Karpas-422 (cell line): ENCODE measurements around the gene AP4B1. TPM values are rescaled to one million over a fixed set of nuclear protein-coding genes. Genes with fewer than 3 reads are reported as not detected.

Experiments
- DNase-seq: peaks from one replicate; pipeline ENCODE4 v3.0.0-alpha.2; 2015
- H2AFZ ChIP-seq: fragments of 200-600 bp; sonication (generic); 2 replicates; pipeline ENCODE4 v1.6.1; 2014; ENCODE audit warnings: antibody characterized with exemption, low read length, mixed read lengths
- H3K27ac ChIP-seq: fragments of 200-600 bp; sonication (generic); 2 replicates; pipeline ENCODE4 v1.5.1; 2014; ENCODE audit warnings: mild to moderate bottlenecking, low read length, moderate library complexity
- H3K27me3 ChIP-seq: fragments of 200-600 bp; sonication (generic); 2 replicates; pipeline ENCODE4 v1.6.1; 2014; ENCODE audit warnings: low read length, mixed read lengths
- H3K36me3 ChIP-seq: fragments of 200-600 bp; sonication (generic); 2 replicates; pipeline ENCODE4 v1.6.1; 2014; ENCODE audit warnings: low read length, mixed read lengths; ENCODE audit not compliant: insufficient read depth
- H3K4me1 ChIP-seq: fragments of 200-600 bp; sonication (generic); 2 replicates; pipeline ENCODE4 v1.6.1; 2014; ENCODE audit warnings: mild to moderate bottlenecking, low read length, mixed read lengths
- H3K4me2 ChIP-seq: fragments of 200-600 bp; sonication (generic); 2 replicates; pipeline ENCODE4 v1.6.1; 2014; ENCODE audit warnings: low read length, low read depth, mild to moderate bottlenecking; ENCODE audit not compliant: poor library complexity, severe bottlenecking
- H3K4me3 ChIP-seq: fragments of 200-600 bp; sonication (generic); 2 replicates; pipeline ENCODE4 v1.5.1; 2014; ENCODE audit warnings: mild to moderate bottlenecking, antibody characterized with exemption, low read length, mixed read lengths
- H3K79me2 ChIP-seq: fragments of 200-600 bp; sonication (generic); 2 replicates; pipeline ENCODE4 v1.6.1; 2014; ENCODE audit warnings: mild to moderate bottlenecking, low read length, mixed read lengths
- H3K9ac ChIP-seq: fragments of 200-600 bp; sonication (generic); 2 replicates; pipeline ENCODE4 v1.6.0; 2014; ENCODE audit warnings: low read length
- H3K9me2 ChIP-seq: fragments of 200-600 bp; sonication (generic), shearing (Covaris generic); replicated peaks from 2 replicates; pipeline ENCODE4 v1.6.0; 2014; ENCODE audit warnings: mild to moderate bottlenecking, low read length, moderate library complexity; ENCODE audit not compliant: insufficient read depth
- H3K9me3 ChIP-seq: fragments of 300-700, 200-600 bp; sonication (generic); 2 replicates; pipeline ENCODE4 v1.6.1; 2014; ENCODE audit warnings: low read length, mixed read lengths
- H4K20me1 ChIP-seq: fragments of 200-600 bp; sonication (generic); 2 replicates; pipeline ENCODE4 v1.6.1; 2014; ENCODE audit warnings: mild to moderate bottlenecking, antibody characterized with exemption, low read length, low read depth; ENCODE audit not compliant: insufficient read depth
- total RNA-seq: library from RNA; depleted of rRNA; stranded (reverse); fragments of >200 nt; shearing (Covaris generic); gene quantifications from 2 replicates; pipeline ENCODE4 v1.2.3, GENCODE V29; 2014; ENCODE audit warnings: low replicate concordance

Gene AP4B1
- total RNA-seq, 1 experiment from 2014 or later: 35.3 TPM

DNA sequence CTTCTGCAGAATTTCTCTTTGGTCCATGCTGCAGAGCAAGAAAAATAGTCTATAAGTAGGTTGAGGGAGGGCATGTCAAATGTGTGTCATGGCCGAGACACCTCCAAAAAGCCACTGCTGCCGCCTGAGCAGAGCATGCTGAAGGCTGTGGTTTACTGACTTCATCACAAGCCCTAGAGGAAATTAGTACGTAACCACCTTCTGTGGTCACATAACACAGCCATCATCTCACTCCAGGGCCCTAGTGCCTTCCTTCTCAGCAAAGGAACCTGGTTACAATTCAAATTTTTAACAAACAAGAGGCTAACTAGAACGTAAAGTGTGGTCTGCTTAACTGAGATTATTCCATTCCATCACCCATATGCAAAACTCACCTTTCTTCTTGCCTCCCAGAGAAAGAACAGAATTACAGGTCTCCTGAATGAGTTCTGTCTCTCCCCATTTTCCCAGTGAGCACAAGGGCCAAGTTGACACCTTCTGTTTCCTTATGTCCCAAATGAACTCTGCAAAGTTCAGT lies 32.9 kb downstream of the AP4B1 start, which contains the start of gene PTPN22:
Gene PTPN22 (minus strand): TSS at position 116 of the 517 bp plus-strand sequence.
- no peaks in the 10 kb centered on the region for H3K27me3 ChIP-seq
- H2AFZ ChIP-seq: peak within 1 kb of the TSS; percentile 94
- peak within 1 kb of the TSS; percentile 27 for H3K27ac ChIP-seq
- peak within 1 kb of the TSS; percentile 51 for H3K4me3 ChIP-seq
- no peaks in the 10 kb centered on the region for H3K36me3 ChIP-seq
- peak within 1 kb of the TSS; percentile 58 for H3K9ac ChIP-seq
- H3K9me3 ChIP-seq: no peaks in the 10 kb centered on the region
- peaks cover 32% of the 10 kb centered on the region for H3K4me1 ChIP-seq
- H3K4me2 ChIP-seq: peak within 1 kb of the TSS; percentile 62
- H3K9me2 ChIP-seq: no peaks in the 10 kb centered on the region
- H4K20me1 ChIP-seq: no peaks in the 10 kb centered on the region
- H3K79me2 ChIP-seq: no peaks in the 10 kb centered on the region
- DNase-seq: peak; percentile 76

DNA sequence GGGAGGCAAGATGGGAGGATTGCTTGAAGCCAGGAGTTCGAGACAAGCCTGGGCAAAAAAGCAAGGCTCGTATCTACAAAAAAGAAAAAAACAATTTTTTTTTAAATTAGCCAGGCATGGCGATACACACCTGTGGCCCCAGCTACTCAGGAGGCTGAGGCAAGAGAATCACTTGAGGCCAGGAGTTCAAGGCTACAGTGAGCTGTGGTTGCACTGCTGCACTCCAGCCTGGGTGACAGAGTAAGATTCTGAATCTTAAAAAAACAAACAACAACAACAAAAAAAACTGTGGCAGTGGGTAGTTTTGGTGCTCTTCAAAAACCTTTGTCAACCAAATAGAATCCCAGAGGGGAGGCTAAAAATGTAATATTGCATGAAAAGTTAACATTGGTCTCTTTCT lies 33.8 kb downstream of the AP4B1 start:
- no peak for DNase-seq
- Histone ChIP-seq H3K4me1 (peaks cover 32% of the 10 kb centered on the region), H3K27me3 (no peaks in the 10 kb centered on the region), H3K4me3 (peak overlapping the region; percentile 51), H3K79me2 (no peaks in the 10 kb centered on the region), H3K4me2 (peak overlapping the region; percentile 62), H3K9me3 (no peaks in the 10 kb centered on the region), H3K9ac (peak overlapping the region; percentile 58), H3K27ac (peak overlapping the region; percentile 27; the same call in 1 of the 2 replicates), H4K20me1 (no peaks in the 10 kb centered on the region), H2AFZ (no peak overlapping the region), H3K9me2 (no peaks in the 10 kb centered on the region), H3K36me3 (no peaks in the 10 kb centered on the region)

DNA sequence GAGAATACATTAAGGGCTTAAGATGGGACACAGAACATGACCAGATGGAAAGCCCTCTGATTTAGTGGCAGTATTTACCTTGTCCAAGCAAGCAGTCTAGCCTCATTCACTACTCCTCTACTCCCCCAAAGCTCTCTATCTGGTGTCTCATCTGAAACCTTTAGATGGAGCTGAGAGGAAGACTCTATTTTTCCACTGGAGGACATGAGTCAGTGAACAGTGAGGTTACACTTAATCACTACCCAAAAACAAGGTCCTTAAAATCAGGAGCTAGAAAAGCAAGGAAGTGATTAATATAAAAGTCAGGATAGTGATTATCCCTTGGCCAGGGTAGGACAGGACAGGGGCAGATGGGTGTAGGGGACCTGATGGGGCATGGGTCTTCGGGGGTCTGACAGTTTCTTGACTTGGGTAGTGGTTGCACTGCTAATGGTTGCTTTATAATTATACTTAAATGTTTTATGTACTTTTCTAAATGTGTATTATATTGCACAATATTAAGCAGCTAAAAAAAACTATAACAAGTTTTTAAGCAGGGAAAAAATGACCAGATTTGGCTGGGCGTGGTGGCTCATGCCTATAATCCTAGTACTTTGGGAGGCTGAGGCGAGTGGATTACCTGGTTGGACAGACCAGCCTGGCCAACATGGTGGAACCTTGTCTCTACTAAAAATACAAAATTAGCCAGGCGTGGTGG lies 36.1 kb downstream of the AP4B1 start:
- H3K4me2 ChIP-seq: no peak overlapping the region
- H2AFZ ChIP-seq: peak overlapping the region; percentile 64; the same call in 1 of the 2 replicates
- H4K20me1 ChIP-seq: no peaks in the 10 kb centered on the region
- peaks cover 32% of the 10 kb centered on the region for H3K4me1 ChIP-seq
- H3K27ac ChIP-seq: no peak overlapping the region
- no peaks in the 10 kb centered on the region for H3K36me3 ChIP-seq
- no peak overlapping the region for H3K9ac ChIP-seq
- DNase-seq: no peak
- no peaks in the 10 kb centered on the region for H3K27me3 ChIP-seq
- no peaks in the 10 kb centered on the region for H3K9me3 ChIP-seq
- no peaks in the 10 kb centered on the region for H3K9me2 ChIP-seq
- H3K79me2 ChIP-seq: no peaks in the 10 kb centered on the region
- no peak overlapping the region for H3K4me3 ChIP-seq

DNA sequence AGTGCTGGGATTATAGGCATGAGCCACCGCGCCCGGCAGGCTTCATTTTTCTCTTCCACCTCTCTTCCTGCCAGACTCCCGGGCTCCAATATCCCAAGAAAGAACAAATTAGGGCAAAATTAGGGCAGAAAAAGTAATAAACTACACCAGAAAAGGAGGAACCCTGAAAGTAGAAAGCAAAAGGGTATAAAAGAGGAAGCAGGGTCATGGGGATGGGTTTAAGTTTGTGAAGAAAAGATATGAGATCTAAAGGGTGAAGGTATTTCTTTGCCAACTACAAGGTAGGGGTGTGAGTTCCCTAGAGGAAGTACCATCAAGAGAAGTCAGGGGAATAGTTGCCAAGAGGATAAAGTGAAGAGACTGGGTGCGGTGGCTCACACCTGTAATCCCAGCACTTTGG lies 43.0 kb downstream of the AP4B1 start:
- H3K4me2 ChIP-seq: no peak overlapping the region
- H3K9me2 ChIP-seq: no peaks in the 10 kb centered on the region
- H3K36me3 ChIP-seq: no peaks in the 10 kb centered on the region
- no peak overlapping the region for H3K27ac ChIP-seq
- no peaks in the 10 kb centered on the region for H4K20me1 ChIP-seq
- no peak overlapping the region for H3K9ac ChIP-seq
- H3K79me2 ChIP-seq: peaks cover 8% of the 10 kb centered on the region
- H3K9me3 ChIP-seq: no peaks in the 10 kb centered on the region
- no peak for DNase-seq
- no peak overlapping the region for H2AFZ ChIP-seq
- no peak overlapping the region for H3K4me3 ChIP-seq
- peaks cover 49% of the 10 kb centered on the region for H3K4me1 ChIP-seq
- no peaks in the 10 kb centered on the region for H3K27me3 ChIP-seq

DNA sequence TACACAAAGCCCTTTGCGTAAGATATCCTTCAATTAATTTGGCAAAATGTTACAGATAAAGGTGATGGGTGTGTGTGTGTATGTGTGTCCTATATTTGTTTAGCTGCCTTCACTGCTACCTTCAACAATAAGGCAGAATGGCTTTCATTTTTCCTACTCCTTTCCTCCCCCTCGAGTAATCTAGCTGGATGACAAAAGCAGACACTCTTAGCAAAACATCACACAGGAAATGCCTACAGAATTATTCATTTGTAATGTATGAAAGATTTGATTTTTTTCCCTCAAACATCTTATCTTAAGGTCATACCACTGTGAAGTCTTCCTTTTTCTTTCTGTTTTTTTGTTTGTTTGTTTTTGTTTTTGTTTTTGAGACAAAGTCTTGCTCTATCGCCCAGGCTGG lies 43.7 kb downstream of the AP4B1 start:
- Histone ChIP-seq H4K20me1 (no peaks in the 10 kb centered on the region), H3K27ac (peak overlapping the region; percentile 92), H3K4me1 (peaks cover 53% of the 10 kb centered on the region), H3K4me3 (no peak overlapping the region), H2AFZ (peak overlapping the region; percentile 64; the same call in 1 of the 2 replicates), H3K4me2 (peak overlapping the region; percentile 78), H3K9me2 (no peaks in the 10 kb centered on the region), H3K36me3 (peaks cover 5% of the 10 kb centered on the region; the same call in 1 of the 2 replicates), H3K9ac (0 out of 2 replicates have a peak overlapping the region, but pooled peaks have one; percentile 58), H3K9me3 (no peaks in the 10 kb centered on the region), H3K79me2 (peaks cover 10% of the 10 kb centered on the region), H3K27me3 (no peaks in the 10 kb centered on the region)
- no peak for DNase-seq

DNA sequence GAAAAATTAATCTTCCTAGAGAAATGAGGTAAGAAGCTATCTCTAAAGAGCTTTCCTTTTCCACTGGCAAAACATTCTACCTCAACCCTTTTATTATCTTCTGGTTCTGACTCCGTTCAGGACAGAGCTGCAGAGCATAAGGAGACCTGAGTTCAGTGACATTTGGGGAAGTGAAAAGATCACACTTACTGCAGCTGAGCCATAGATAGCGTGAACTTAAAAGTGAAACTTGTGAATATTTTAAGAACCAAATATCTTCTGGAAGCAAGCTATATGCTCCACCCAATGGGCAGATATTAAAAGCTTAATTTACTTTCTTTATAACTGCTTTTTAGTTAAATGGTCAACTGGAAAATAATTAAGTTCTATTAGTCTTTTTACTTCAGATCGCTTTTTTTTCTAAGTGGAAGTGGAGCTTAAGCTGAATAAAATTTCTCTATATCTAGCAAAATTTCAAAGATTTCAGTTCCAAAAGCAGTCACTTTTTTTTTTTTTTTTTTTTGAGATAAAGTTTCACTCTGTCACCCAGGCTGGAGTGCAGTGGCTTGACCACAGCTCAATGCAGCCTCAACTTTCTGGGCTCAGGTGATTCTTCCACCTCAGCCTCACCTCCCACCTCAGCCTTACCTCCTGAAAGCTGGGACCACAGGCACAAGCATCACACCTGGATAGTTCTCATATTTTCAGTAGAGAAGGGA lies 45.0 kb downstream of the AP4B1 start:
- H3K27me3 ChIP-seq: no peaks in the 10 kb centered on the region
- H3K36me3 ChIP-seq: peaks cover 7% of the 10 kb centered on the region; the same call in 1 of the 2 replicates
- H3K9ac ChIP-seq: peak overlapping the region; percentile 58
- H2AFZ ChIP-seq: peak overlapping the region; percentile 64; the same call in 1 of the 2 replicates
- H3K9me3 ChIP-seq: no peaks in the 10 kb centered on the region
- no peaks in the 10 kb centered on the region for H4K20me1 ChIP-seq
- peak; percentile 92 for DNase-seq
- peak overlapping the region; percentile 92 for H3K27ac ChIP-seq
- no peaks in the 10 kb centered on the region for H3K9me2 ChIP-seq
- H3K4me3 ChIP-seq: peak overlapping the region; percentile 45
- H3K79me2 ChIP-seq: peaks cover 10% of the 10 kb centered on the region
- H3K4me1 ChIP-seq: peaks cover 53% of the 10 kb centered on the region
- H3K4me2 ChIP-seq: peak overlapping the region; percentile 78

DNA sequence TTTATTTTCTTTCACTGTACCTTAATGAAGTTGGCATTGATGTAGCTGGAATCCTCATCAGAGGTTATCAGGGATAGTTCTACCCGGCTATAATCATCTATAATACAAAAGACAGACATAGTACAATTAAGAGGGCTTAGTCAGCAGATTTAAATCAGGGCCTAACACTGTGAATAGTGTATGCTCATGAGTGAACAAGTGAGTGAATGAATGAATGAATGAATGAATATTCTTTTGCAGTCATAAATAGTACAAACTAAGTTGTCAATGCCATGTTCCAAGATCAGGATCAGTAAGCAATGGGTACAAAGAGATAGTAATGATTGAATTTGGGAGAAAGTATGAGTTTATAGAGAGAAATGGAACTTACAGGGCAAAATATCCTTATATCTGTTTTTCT lies 45.6 kb downstream of the AP4B1 start:
- Histone ChIP-seq H3K4me2 (peak overlapping the region; percentile 78), H3K36me3 (peaks cover 8% of the 10 kb centered on the region; the same call in 1 of the 2 replicates), H3K27me3 (no peaks in the 10 kb centered on the region), H3K4me3 (peak overlapping the region; percentile 45), H3K27ac (peak overlapping the region; percentile 92), H3K9ac (peak overlapping the region; percentile 58), H3K9me2 (no peaks in the 10 kb centered on the region), H3K9me3 (no peaks in the 10 kb centered on the region), H2AFZ (peak overlapping the region; percentile 40; the same call in 1 of the 2 replicates), H4K20me1 (no peaks in the 10 kb centered on the region), H3K4me1 (peaks cover 53% of the 10 kb centered on the region), H3K79me2 (peaks cover 10% of the 10 kb centered on the region)
- DNase-seq: no peak

DNA sequence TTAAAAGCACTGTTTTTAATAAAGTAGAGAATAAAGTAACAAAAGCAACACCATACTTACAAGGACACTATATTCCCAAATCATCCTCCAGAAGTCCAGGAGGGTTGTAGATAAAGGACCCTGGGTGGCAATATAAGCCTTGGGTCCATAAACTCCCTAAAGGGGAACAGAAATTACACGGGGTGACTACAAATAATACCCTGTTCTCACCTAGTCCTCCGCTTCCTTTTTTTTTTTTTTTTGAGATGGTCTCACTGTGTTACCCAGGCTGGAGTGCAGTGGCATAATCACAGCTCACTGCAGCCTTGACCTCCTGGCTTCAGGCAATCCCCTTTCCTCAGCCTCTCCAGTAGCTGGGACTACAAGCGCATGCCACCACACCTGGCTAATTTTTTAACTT lies 46.2 kb downstream of the AP4B1 start:
- peak; percentile 85 for DNase-seq

More for the DNA sequence above, 46.2 kb downstream of the AP4B1 start:
- Histone ChIP-seq H3K27ac (peak overlapping the region; percentile 92), H3K9ac (peak overlapping the region; percentile 58), H4K20me1 (no peaks in the 10 kb centered on the region), H3K4me3 (peak overlapping the region; percentile 45), H3K9me2 (no peaks in the 10 kb centered on the region), H2AFZ (peak overlapping the region; percentile 40; the same call in 1 of the 2 replicates), H3K36me3 (peaks cover 8% of the 10 kb centered on the region; the same call in 1 of the 2 replicates), H3K27me3 (no peaks in the 10 kb centered on the region), H3K9me3 (no peaks in the 10 kb centered on the region), H3K4me2 (peak overlapping the region; percentile 78), H3K79me2 (peaks cover 10% of the 10 kb centered on the region), H3K4me1 (peaks cover 53% of the 10 kb centered on the region)
